ENCODE measurements around the gene TMEM214.

Gene TMEM214, protein sequence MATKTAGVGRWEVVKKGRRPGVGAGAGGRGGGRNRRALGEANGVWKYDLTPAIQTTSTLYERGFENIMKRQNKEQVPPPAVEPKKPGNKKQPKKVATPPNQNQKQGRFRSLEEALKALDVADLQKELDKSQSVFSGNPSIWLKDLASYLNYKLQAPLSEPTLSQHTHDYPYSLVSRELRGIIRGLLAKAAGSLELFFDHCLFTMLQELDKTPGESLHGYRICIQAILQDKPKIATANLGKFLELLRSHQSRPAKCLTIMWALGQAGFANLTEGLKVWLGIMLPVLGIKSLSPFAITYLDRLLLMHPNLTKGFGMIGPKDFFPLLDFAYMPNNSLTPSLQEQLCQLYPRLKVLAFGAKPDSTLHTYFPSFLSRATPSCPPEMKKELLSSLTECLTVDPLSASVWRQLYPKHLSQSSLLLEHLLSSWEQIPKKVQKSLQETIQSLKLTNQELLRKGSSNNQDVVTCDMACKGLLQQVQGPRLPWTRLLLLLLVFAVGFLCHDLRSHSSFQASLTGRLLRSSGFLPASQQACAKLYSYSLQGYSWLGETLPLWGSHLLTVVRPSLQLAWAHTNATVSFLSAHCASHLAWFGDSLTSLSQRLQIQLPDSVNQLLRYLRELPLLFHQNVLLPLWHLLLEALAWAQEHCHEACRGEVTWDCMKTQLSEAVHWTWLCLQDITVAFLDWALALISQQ

DNA sequence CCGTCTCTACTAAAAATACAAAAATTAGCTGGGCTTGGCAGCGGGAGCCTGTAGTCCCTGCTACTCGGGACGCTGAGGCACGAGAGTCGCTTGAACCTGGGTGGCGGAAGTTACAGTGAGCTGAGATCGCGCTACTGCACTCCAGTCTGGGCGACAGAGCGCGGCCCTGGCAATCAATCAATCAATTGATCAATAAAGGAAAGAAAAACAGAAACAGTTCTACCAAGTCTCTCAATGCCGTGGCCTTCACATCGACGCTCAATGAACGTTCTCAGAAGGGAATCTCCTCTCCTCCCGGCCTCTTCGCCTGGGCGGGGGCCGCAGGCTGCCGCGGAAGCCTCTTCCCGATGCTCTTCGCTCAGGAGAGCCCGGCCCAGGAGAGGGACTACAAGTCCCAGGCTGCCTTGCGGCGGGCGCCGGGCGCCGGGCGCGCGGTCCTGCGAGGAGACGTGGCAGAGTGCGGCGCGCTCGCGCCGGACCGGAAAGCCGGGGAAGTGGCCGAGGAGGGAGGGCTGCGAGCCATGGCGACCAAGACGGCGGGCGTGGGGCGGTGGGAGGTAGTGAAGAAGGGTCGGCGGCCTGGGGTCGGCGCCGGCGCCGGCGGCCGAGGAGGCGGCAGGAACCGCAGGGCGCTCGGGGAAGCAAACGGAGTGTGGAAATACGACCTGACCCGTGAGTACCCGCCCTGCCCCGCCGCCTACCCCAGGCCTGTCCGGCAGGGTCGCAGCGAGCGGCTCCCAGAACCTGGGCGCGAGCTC lies at the start of gene TMEM214:
Gene TMEM214 (plus strand): TSS at position 471 of the 758 bp plus-strand sequence. CDS start 51 bp downstream, at position 522.
- peak in 54 of 56 donors; percentile 12 to 91 (median 76) for DNase-seq

DNA sequence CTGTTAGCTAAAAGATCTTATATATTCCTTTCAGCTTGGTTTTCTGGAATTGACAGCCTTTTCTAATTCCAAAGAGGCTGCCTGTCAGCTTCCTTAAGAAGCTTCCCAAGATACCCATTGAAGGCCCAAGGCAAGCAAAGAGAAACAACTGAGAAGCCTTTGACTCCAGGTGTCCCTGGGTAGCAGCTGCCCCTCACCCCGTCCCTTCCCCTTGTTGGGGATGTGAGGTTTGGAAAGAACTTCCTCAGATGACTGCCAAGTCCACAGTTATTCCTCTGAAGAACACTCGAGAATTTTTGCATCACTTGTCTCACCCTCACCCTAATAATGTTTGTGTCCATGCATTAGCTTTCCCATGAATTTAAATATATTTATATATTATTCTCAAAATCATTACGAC lies 49.0 kb upstream of the TMEM214 start:
- no peak for DNase-seq

DNA sequence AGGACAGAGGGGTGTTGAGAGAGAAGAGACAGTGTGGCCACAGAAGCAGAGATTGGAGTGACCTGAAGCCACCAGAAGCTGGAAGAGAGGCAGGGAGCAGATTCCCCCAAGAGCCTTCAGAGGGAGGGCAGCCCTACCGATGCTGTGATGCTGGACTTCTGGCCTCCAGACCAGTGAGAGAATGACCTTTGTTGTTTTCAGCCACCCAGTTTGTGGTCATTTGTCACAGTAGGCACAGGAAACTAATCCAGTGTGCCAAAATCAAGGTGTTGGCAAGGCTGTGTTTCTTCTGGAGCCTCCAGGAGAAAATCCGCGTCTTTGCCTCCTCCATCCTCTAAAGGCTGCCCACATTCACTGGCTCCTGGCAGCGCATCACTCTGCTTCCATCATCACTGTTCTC lies 47.0 kb upstream of the TMEM214 start:
- DNase-seq, result no peak

DNA sequence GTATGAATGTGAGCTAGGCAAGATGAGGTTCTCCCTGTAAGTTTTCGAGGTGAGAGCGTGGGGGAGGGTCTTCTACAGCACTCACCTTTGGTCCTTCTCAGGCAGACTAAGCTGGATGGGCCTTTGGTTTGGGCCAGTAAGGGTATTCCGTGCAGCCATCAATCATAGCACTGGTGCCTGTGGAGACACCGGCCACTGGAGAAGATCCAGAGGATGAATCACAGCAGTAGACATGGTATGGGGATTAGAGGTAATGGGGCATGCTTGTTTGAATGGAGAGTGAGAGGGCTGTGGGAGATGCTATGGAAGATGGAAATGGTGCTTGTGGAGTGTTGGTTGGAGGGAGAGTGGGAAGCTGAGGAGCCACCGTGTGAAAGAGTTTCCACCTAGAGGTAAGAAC lies 46.2 kb upstream of the TMEM214 start:
- DNase-seq, result no peak

DNA sequence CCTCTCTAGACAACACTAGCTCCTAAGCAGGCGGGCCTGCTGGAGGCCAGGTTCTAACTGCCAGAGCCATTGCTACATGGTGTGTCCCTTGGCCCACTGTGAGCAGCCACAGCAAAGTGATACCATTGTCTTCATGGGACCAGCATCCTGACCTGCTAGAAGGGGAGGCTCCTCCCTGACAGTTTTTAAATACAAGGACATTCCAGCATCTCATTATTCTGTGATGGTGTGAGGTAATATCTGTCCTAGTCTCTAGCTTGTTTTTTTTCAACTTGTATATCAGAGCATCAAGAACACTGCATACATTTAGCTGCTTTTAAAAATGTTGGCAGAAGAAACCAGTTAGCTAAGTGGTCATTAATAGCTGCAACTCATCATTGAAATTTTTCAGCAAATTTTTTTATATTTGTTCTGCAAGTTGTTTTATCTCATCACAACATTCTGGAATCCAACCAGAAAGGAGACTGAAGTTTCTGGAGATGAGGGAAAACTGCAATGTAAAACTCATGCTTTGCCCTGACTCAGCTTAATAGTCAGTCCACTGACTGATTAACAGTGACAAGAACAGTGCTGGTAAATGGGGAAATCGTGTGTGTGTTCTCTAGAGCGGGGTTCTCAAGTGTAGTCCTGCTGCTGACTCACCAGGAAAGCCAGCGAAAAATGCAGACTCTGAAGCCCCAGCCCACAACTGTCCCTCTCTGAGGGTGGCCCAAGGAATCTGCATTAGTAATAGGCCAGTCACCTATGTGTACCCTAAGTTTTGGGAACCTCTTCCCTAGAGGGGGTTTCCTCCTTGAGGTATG lies 44.5 kb upstream of the TMEM214 start:
- no peak for DNase-seq

DNA sequence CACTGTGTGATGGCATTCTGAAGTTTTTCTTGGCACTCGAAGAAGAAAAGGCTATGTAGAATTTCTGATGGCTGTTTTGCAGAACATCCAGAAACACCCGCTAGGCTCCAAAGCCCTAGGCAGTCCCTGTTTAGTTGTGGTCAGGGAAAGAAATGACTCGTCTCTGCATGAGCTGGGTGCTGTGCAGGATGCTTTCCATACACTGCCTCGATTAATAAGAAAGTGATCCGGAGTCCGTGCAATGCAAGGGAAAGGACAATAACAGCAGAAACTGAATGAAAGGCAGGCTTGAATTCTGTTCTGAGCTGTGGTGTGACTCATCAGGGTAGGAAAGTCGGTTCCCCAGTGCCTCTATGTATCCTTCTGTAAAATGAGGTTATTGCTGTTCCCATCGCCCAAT lies 43.6 kb upstream of the TMEM214 start:
- no peak for DNase-seq

DNA sequence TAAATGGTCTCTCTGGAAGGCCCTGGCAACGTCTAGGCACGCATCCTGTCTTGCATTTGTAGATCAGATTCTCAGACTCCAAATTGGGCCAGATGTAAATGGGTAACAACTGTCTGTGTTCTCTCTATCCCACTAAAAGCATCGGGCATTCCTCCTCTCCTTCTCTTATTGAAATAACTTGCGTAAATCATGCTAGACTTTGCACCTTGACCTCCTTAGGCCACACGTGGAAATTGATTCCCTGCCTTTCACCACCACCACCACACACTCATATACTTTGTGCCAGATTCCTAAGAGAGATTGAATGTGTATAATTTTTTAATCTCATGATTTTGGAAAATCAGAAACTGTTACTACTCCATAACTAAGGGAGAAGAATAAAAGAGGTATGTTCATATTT lies 41.0 kb upstream of the TMEM214 start:
- no peak for DNase-seq

DNA sequence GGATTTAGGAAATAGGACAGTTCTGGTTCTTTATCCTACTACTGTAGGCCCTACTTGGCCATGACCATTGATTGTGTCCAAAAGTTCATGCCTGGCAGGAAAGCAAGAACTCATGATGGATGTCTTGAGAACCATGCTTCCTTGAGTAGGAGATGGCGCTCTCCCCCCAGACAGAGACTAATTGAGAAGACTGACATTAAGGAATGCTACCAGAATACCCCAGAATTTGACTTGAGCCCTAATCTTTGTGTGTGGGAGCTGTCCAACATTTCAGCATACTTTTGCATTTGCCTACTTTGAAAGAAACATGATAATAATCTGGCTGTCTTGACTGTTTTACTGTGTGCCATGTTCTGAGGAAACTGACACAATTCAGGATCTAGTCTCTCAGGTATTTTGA lies 39.0 kb upstream of the TMEM214 start:
- DNase-seq, result no peak

DNA sequence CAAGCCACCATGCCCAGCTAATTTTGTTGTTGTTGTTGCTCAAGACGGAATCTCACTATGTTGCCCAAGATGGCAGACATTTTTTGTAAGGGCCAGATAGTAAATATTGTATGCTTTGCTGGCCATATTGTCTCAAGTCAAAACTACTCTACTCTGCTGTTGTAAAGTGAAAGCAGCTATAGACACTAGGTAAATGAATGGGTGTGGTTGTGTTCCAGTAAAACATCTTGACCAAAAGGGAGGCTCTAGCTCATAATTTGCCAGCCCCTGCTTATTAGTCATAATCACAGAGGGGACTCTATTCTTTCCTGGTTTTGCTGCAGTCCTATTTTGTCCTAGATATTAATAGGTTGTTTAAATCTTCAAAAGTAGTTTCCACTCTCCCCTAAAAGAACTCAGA lies 37.8 kb upstream of the TMEM214 start:
- DNase-seq, result no peak

DNA sequence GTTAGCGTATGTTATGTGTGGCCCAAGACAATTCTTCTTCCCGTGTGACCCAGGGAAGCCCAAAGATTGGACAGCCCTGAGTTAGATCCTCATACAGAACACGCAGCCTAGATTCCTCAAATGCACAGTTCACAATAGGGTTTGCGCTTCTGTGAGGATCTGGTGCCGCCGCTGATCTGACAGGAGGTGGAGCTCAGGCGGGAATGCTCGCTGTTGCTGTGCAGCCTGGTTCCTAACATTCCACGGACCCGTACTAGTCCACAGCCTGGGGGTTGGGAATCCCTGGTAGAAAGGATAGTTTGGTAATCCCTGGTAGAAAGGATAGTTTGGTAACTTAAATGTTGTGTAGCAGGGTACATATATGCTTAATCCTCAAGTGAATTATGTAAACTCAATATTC lies 35.4 kb upstream of the TMEM214 start:
- no peak for DNase-seq

DNA sequence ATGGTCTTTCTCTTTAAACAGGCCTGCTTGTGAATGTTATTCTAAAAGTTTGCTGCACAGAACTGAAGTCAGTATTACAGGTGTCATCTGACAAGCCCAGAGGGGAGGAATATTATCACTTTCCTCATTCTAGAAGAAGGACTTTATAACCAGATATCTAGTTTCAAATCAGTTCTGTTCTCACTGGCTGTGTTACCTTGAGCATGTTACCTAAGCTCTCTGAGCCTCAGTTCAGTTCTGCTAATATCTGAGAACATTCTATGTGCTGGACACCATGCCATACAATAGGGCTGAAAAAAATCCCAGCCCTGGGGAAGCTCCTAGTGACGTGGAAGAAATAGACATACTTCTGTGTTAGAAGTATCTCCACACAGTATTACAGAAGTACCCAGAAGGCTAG lies 34.4 kb upstream of the TMEM214 start:
- DNase-seq, result no peak

DNA sequence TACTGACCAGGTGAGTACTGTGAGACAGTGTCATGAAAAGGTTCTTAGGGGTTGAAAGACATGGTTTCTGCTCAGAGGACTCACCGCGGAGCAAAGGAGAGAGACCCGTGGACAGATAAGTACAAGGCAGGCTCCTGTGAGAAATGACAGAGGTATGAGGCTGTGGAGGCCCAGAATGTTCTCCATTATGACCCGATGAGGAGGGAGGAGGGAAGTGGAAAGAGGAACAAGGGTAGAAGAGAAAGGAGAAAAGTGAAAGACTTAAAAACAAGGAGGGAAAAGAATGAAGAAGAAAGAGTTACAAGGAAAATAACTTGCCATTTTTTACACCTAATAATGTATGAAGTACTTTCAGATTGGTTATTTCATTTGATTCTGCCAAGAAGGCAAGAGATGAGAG lies 32.5 kb upstream of the TMEM214 start:
- DNase-seq, result no peak

DNA sequence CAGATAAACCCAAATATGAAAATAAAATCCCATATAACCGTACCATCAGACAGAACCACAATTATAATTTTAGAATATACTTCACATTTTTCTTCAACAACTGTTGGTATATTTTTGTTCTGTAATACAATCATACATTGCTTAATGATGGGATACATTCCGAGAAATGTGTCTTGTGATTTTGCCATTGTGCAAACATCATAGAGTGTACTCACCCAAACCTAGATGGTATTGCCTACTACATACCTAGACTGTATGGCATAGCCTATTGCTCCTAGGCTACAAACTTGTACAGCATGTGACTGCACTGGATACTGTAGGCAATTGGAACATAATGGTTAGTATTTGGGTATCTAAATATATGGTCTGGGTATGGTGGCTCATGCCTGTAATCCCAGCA lies 31.8 kb upstream of the TMEM214 start:
- DNase-seq, result no peak

DNA sequence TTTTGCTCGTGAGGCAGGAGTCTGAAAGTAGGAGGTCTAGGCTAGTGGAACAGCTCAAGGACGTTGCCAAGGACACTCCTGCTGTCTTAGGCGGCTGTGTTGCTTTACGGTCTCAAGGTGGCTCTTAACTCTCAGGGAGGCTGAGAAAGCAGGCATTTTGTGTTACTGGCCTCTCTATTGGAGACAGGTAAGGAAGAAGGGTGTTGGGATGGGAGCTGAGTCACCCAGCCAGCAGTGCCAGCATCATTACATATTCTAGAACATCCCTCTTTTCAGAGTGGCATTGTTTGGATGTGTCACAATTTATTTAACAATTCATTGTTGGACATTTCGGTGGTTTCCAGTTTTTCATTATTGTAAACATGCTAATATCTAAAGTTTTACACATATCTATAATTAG lies 30.8 kb upstream of the TMEM214 start:
- DNase-seq, result peak in 5 of 56 donors; percentile 13 to 55 (median 13)

DNA sequence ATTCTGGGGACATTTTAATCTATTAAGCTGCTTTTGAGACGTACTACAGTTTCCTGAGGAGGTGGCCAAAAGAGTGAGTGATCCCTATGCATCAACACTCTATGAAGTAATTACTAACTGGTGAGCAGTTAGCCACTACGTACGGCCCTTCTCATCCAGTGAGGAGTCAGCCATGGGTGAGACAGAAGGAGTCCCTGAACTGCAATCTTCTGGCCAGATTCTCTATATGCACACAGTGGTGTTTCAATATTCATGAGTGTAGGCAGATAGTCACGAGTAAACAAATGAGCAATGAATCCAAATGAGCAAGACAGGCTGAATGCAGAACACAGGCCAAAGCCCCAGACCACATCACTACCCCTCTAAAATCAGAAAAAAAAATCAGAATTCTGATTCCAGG lies 29.8 kb upstream of the TMEM214 start:
- DNase-seq, result peak in 1 of 56 donors; percentile 41

DNA sequence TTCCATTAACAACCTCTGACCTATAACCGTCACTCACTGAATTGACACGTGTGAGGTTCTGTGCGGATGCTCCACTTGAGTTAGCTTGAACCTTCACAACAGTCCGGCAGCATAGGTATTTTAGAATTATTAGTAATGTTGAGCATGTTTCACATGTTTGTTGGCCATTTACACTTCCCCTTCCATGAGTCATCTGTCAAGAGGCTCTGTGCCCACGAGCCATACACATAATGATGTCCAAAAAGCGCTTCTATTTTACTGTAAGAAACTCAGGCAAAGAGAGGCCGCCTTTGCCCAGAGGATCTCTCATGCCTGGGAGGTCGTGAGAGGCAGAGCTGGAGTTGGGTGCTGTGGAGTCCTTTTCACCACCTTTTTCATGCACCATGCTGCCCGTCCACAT lies 28.9 kb upstream of the TMEM214 start:
- peak in 1 of 56 donors; percentile 32 for DNase-seq

DNA sequence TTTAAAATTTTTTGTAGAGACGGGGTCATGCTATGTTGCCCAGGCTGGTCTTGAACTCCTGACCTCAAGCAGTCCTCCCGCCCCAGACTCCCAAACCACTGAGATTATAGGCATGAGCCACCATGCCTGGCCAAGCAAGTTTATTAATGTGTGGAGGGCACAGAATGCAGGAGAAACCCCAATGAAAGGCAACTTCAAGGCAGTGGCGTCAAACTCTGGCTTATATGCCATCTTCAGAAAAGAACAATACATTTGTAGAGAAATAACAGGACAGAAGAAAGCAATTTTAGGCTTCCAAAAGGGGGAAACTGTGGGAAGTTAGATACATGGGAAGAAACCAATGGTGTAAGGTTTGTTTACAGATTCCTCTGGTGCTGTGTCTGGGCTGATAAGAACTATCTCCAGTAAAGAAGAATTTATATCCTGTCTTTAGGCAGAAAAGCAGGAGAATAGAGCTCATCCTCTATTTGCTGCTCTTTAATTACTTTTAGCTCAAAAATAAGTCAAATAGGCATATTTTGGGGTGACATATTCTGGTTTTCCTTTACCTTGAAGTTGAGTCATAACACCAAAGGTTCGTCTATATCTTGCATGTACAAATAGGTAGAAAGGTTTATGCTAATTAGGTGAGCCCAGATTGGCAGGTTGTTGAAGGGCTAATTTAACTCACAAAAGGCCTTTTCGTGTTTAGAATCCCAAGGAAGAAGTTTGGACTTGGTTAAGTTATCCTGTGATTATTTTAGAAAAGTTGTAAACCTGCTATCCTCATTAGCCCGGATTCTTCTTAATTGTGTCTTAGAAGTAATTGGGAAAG lies 26.0 kb upstream of the TMEM214 start:
- DNase-seq, result no peak

DNA sequence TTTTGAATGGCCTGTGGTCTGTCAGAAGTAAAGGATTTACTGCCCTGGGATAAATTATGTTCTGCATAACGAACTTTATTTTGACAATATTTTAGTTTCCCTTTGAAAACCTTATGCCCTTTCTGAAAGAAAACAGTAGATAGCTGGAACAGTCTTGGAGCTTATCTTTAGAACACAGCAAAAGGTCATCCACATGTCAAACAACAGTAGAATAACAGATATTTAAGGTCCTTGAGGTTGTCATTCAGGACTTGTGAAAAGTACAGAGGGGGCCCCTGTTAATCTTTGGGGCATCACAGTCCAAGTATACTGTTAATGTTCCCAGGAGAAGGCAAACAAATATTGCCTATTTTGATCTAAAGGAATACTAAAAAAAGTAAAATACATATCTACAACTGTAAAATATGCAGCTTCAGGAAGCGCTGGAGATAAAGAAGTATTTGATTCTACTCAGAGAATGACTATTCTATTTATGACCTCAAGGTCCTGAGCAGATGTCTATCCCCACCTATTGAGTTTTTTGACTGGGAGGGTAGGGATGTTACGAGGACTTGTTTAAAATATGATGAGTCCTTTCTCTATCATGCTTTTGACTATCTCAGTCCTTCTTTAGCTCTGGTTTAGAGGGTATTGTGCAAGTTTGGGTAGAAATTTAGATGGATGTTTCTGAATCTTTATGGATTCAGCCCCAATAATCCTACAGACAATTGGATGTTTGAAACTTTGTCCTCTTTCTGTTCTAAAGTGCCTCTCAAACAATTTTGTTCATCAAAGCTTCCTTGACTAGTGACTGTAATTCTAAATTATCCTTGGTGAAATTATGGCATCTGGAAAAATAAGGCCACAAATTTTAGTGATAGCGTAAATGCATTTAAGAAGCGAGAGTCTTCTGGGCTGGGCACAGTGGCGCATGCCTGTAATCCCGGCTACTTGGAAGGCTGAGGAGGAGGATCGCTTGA lies 25.1 kb upstream of the TMEM214 start:
- DNase-seq, result no peak

DNA sequence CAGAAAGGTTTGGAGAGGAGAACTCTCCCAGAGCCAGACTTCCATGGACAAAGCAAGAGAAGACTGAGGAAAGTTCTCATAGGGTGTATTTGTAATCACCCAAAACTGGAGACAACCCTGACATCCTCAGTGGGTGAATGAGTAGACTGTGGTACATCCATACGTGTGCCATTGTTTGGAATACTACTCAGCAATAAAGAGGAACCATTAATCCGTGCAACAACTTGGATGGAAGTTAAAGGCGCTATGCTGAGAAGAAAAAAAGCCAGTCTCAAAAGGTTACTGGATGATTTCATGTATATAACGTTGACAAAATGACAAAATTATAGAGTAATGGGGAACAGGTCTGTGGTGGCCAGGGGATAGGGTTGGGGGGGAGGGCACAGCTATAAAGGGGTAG lies 24.1 kb upstream of the TMEM214 start:
- DNase-seq, result no peak

Measured in nucleus accumbens (tissue), 56 donors.